Endothelial cell of umbilical vein (primary cell): ENCODE results near the gene TMEM35B.
"Not testable (repeated sequence)": the region's sequence is repeated elsewhere in the genome, so short reads cannot be mapped to it uniquely, and the experiment has no call there.

Source experiments
- CTCF ChIP-seq, 2 donors: IDR thresholded peaks; 1 replicate in 1 of 2; 2 replicates in 1 of 2; pipeline ENCODE4 v1.5.1; 2011; ENCODE audit warnings: low read length in 2 of 2, mild to moderate bottlenecking in 2 of 2, moderate library complexity in 2 of 2, control low read depth in 1 of 2, inconsistent platforms in 1 of 2, low read depth in 1 of 2; ENCODE audit not compliant: insufficient read depth in 1 of 2; ENCODE audit errors: extremely low read depth in 1 of 2
- EZH2 ChIP-seq: IDR thresholded peaks from 2 replicates; pipeline ENCODE4 v1.6.1; 2012; ENCODE audit warnings: borderline replicate concordance, low read depth, mild to moderate bottlenecking, moderate library complexity, low read length, inconsistent platforms; ENCODE audit not compliant: severe bottlenecking
- MAX ChIP-seq: IDR thresholded peaks from 2 replicates; pipeline ENCODE4 v1.6.1; 2011; ENCODE audit not compliant: insufficient read depth, insufficient read length
- MYC ChIP-seq: IDR thresholded peaks from one replicate; pipeline ENCODE4 v1.6.1; 2011; ENCODE audit warnings: mild to moderate bottlenecking, low read depth, low read length
- POLR2A ChIP-seq: IDR thresholded peaks from 2 replicates; pipeline ENCODE4 v1.6.1; 2012; ENCODE audit warnings: low read depth, mild to moderate bottlenecking, control low read depth, low read length
- POLR2AphosphoS5 ChIP-seq: IDR thresholded peaks from 2 replicates; pipeline ENCODE4 v1.6.1; 2012; ENCODE audit warnings: low read depth, mild to moderate bottlenecking, control low read depth, low read length, moderate library complexity; ENCODE audit not compliant: insufficient read depth

GRCh38 chr1:34967672-34968071 is 17.5 kb downstream of the TMEM35B start:
- TF ChIP-seq CTCF (IDR thresholded peaks at IDR 0.05; ENCODE audit: extremely low read depth in 1 of 2, insufficient read depth in 1 of 2, low read depth in 1 of 2, low read length in 2 of 2); MYC; POLR2A; MAX; EZH2; POLR2AphosphoS5: not testable (repeated sequence)
